Eye (tissue), 1 donor: ENCODE measurements around the gene SPANXA2.
"Not testable (repeated sequence)": the region's sequence is repeated elsewhere in the genome, so short reads cannot be mapped to it uniquely, and the experiment has no call there.

ENCODE experiments used
- DNase-seq: peaks from one replicate; pipeline ENCODE4 v3.0.0-alpha.2; 2015

Gene SPANXA2, protein sequence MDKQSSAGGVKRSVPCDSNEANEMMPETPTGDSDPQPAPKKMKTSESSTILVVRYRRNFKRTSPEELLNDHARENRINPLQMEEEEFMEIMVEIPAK

DNA sequence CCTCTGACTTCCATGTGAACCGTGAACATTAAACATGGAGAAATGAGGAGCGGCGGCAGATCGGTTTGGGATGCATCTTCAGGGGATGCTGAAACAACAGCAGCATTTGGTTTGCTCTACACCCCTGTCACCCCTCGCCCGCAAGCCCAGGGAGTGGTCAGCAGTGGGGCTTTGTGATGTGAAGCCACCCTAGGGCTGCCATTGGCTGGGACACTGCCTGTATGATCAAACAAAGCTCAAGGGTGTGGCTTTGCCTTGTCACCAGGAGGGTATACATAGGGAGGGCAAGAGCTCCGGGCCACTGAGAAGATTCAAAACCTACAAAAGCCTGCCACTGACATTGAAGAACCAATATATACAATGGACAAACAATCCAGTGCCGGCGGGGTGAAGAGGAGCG lies at the start of gene SPANXA2:
Gene SPANXA2, plus strand, starts transcription at position 301 of the 400 bp plus-strand sequence. Its CDS starts 60 bp downstream, at position 361.
- not testable (repeated sequence) for DNase-seq

DNA sequence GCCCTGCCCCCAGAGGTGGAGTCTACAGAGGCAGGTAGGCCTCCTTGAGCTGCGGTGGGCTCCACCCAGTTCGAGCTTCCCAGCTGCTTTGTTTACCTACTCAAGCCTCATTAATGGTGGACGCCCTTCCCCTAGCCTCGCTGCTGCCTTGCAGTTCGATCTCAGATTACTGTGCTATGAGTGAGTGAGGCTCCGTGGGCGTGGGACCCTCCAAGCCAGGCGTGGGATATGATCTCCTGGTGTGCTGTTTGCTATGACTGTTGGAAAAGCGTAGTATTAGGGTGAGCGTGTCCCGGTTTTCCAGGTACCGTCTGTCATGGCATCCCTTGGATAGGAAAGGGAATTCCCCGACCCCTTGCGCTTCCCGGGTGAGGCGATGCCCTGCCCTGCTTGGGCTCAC lies 47.0 kb upstream of the SPANXA2 start:
- DNase-seq, result not testable (repeated sequence)

DNA sequence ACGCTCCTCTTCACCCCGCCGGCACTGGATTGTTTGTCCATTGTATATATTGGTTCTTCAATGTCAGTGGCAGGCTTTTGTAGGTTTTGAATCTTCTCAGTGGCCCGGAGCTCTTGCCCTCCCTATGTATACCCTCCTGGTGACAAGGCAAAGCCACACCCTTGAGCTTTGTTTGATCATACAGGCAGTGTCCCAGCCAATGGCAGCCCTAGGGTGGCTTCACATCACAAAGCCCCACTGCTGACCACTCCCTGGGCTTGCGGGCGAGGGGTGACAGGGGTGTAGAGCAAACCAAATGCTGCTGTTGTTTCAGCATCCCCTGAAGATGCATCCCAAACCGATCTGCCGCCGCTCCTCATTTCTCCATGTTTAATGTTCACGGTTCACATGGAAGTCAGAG lies 4.9 kb upstream of the SPANXA2 start, which contains the start of gene SPANXA1:
Gene SPANXA1, minus strand, starts transcription at position 101 of the 400 bp plus-strand sequence. Its CDS starts 60 bp downstream, at position 41.
- DNase-seq, result not testable (repeated sequence)

DNA sequence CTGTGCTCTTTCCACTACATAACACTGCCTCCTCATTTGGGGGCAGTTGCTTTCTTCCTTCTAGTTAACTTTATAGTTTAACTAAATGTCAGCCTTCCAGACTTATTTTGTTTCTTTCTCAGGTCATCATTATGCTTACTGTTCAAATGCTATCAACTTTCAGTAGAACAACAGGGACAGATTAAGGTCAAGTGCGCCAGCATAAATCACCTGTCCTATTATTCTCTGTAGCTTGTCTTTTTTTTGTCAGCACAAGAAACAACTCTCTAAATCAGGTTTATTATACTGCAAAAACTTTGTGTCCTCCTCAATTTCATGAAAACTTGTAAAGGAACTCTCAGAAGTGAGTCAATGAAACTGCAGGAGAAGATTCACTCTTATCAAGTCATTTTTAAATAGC lies 19.6 kb downstream of the SPANXA2 start:
- no peak for DNase-seq

DNA sequence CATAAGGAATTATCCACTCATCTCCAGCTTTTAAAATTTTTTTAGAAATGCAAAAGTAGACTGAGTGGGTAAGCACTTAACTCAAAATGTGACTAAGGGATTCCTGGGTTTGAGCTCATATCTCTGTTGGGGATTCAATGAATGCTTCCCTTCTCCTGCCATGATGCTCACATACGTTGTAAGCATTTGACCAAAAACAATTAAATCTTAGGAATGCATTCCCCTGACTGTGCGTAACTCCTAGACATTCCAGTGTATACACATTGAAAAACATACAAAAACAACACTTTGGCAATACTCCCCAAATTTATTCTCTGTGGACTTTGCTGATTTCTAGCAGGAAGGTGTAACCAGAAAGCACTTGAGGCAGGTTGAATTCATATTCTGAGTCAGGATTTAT lies 29.8 kb downstream of the SPANXA2 start:
- DNase-seq, result no peak

DNA sequence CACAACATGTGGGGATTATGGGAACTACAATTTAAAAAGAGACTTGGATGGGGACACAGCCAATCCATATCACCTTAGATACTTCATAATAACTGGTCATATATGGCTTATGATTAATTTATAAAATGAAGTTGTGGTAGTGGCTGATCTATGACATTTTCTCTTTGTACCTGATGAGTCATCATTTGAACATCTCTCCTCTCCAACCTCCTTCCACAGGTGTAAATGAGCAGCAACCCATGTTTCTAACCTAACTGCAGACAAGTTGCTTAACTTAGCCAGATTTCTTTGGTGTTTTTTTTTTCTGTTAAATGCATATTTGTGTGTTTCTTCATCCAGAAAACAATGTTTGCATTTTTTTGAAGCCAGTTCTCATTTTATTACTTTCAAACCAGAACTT lies 42.6 kb downstream of the SPANXA2 start:
- no peak for DNase-seq

DNA sequence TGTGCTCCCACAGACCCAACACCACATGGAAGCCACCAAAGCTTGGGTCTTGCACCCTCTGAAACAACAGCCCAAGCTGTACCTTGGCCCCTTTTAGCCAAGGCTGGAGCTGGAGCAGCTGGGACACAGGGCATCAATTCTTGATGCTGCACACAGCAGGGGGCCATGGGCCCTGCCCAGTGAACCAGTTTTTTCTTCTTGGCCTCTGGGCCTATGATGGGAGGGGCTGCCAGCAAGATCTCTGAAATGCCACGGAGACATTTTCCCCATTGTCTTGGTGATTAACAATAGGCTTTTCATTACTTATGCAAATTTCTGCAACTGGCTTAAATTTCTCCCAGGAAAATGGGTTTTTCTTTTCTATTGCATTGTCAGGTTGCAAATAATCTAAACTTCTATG lies 49.0 kb downstream of the SPANXA2 start:
- no peak for DNase-seq
